ENCODE results near the gene CLEC7A. TPM values are rescaled to one million over a fixed set of nuclear protein-coding genes. Genes with fewer than 3 reads are reported as not detected.

The CLEC7A gene
- total RNA-seq, 1 experiment from 2014 or later, result not detected

- Histone ChIP-seq H3K36me3 (no peaks in the 10 kb centered on the region), H3K27me3 (no peaks in the 10 kb centered on the region), H3K9me3 (replicated peaks) (no peaks in the 10 kb centered on the region), H3K4me1 (no peaks in the 10 kb centered on the region), H3K4me3 (no peak overlapping the region), H3K27ac (no peak overlapping the region)
- no peak for DNase-seq
These were observed 26.0 kb upstream of the CLEC7A start for GRCh38 chr12:10155966-10156365.

DNA sequence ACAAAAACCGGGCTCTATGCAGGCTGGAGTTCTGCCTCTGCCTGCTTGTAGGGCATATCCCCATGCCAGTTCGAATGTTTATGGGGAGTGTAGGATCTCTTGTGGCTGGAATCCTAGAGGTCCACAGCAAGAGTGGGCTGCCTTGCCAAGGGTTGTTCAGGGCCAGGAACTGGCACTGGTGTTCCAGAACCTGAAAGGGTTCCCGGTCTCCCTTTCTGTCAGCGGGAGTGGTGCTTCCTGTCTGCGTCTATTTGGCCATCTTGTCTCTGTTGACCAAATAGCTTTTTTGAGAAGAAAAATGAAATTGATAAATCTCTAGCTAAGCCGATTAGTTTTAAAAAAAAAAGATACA, 24.1 kb upstream of the CLEC7A start:
- Histone ChIP-seq H3K9me3 (replicated peaks) (no peaks in the 10 kb centered on the region), H3K4me3 (no peak overlapping the region), H3K36me3 (no peaks in the 10 kb centered on the region), H3K4me1 (no peaks in the 10 kb centered on the region), H3K27ac (no peak overlapping the region), H3K27me3 (no peaks in the 10 kb centered on the region)
- no peak for DNase-seq

DNA sequence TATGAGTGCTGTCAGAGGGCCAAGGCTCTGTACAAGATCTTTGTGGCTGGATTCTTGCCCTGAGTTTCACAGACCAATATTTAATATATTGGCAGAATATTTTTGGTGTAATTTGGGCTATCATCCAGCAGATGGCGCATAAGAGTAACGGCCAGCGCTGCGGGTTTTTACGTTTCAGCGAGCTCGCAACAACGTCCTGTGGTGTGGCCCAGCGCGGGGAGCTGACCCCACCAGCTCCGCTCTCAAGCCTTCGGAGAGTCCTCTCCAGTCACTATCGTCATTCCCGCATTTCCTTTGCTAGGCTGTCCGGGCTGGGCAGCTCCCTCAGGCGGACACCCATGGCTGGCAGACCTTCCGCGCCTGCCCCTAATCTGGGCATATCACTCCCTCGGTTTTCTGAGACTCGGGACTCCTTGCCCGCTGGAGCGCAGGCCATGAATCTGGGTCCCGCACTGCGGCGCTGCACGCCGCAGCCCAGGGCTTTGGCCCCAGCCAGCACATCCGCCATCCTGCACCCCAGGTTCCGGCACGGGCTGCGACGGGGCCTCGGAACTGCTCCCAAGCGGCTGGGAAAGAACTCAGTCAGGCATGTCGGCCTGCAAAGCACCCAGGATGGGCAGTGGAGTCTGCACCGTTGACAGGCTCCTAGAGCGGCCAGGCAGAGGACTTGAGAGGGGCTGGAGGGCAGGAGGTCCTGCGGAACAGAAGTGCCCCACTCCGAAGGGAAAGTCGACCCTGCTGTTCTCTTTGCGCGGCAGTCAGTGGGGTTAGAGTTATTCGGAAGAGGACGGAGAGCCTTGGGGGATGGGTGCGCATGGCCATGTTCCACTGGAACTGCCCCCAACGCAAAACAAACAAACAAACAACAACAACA, 23.5 kb upstream of the CLEC7A start:
- H3K4me1 ChIP-seq, result no peaks in the 10 kb centered on the region
- no peaks in the 10 kb centered on the region for H3K27me3 ChIP-seq
- H3K27ac ChIP-seq, result no peak overlapping the region
- H3K36me3 ChIP-seq, result no peaks in the 10 kb centered on the region
- peak; percentile 23 to 68 for DNase-seq
- H3K4me3 ChIP-seq, result no peak overlapping the region
- no peaks in the 10 kb centered on the region for H3K9me3 ChIP-seq (replicated peaks)

DNA sequence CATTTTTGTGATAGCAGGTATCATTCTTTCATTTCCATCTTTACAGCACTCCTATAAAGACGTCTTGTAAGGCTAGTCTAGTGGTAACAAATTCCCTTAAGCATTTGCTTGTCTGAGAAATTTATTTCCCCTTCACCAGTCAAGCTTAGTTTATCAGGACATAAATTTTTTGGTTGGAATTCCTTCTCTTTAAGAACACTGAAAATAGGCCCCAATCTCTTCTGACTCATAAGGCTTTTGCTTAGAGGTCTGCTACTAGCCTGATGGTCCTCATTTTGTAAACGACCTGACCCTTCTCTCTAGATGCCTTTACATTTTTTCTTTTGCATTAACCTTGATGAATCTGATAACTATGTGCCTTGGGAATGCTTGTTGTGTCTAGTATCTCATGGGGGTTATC, 21.6 kb upstream of the CLEC7A start:
- Histone ChIP-seq H3K4me1 (no peaks in the 10 kb centered on the region), H3K4me3 (no peak overlapping the region), H3K27me3 (no peaks in the 10 kb centered on the region), H3K27ac (no peak overlapping the region), H3K9me3 (replicated peaks) (no peaks in the 10 kb centered on the region), H3K36me3 (no peaks in the 10 kb centered on the region)
- DNase-seq, result no peak

GRCh38 chr12:10147714-10148403, 17.9 kb upstream of the CLEC7A start:
- no peaks in the 10 kb centered on the region for H3K27me3 ChIP-seq
- no peaks in the 10 kb centered on the region for H3K36me3 ChIP-seq
- H3K27ac ChIP-seq, result no peak overlapping the region
- no peak for DNase-seq
- no peak overlapping the region for H3K4me3 ChIP-seq
- no peaks in the 10 kb centered on the region for H3K4me1 ChIP-seq
- no peaks in the 10 kb centered on the region for H3K9me3 ChIP-seq (replicated peaks)

GRCh38 chr12:10142976-10143589, 13.1 kb upstream of the CLEC7A start:
- DNase-seq, result no peak
- H3K4me3 ChIP-seq, result no peak overlapping the region
- H3K27ac ChIP-seq, result no peak overlapping the region
- no peaks in the 10 kb centered on the region for H3K27me3 ChIP-seq
- no peaks in the 10 kb centered on the region for H3K4me1 ChIP-seq
- no peaks in the 10 kb centered on the region for H3K36me3 ChIP-seq
- H3K9me3 ChIP-seq (replicated peaks), result no peaks in the 10 kb centered on the region

- DNase-seq, result peak; percentile 7 to 46
- Histone ChIP-seq H3K4me1 (no peaks in the 10 kb centered on the region), H3K27me3 (no peaks in the 10 kb centered on the region)
These were observed 10.0 kb upstream of the CLEC7A start for GRCh38 chr12:10140001-10140400.

DNA sequence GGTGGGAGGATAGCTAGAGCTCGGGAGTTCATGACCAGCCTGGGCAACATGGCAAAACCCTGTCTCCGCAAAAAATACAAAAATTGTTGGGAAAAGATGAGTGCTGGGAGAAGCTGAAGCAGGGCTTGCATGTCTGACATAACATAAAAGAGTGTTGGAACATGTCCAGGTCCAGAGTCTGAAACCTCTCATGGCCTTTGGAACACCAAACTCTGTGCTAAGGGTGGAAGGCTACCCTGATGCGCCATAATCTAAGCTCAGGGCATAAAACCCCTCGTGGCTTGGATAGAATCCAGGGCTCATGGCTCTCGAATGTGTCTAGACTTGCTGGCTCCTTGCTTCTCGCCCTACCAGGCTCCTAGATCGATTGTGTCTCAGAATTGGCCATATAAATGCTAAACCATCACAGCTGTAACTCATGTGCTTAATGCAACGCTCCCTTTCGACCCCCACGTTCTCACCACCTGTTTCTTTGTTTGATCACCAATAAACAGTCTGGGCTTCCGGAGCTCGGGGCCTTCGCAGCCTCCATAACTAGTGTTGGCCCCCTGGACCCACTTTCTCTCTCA, 6.7 kb upstream of the CLEC7A start:
- Histone ChIP-seq H3K4me3 (no peak overlapping the region), H3K36me3 (no peaks in the 10 kb centered on the region), H3K4me1 (no peaks in the 10 kb centered on the region), H3K27ac (no peak overlapping the region), H3K27me3 (no peaks in the 10 kb centered on the region), H3K9me3 (replicated peaks) (no peaks in the 10 kb centered on the region)
- DNase-seq, result peak; percentile 22 to 31

More at GRCh38 chr12:10140001-10140400, 10.0 kb upstream of the CLEC7A start:
- Histone ChIP-seq H3K36me3 (no peaks in the 10 kb centered on the region), H3K9me3 (replicated peaks) (no peaks in the 10 kb centered on the region), H3K4me3 (no peak overlapping the region), H3K27ac (no peak overlapping the region)

GRCh38 chr12:10135126-10135525, 5.1 kb upstream of the CLEC7A start:
- DNase-seq, result no peak
- Histone ChIP-seq H3K4me1 (no peaks in the 10 kb centered on the region), H3K27me3 (0 out of 2 replicates have a peak, but pooled peaks cover under 1% of the 10 kb centered on the region), H3K36me3 (no peaks in the 10 kb centered on the region), H3K4me3 (no peak overlapping the region), H3K9me3 (replicated peaks) (no peaks in the 10 kb centered on the region), H3K27ac (no peak overlapping the region)

DNA sequence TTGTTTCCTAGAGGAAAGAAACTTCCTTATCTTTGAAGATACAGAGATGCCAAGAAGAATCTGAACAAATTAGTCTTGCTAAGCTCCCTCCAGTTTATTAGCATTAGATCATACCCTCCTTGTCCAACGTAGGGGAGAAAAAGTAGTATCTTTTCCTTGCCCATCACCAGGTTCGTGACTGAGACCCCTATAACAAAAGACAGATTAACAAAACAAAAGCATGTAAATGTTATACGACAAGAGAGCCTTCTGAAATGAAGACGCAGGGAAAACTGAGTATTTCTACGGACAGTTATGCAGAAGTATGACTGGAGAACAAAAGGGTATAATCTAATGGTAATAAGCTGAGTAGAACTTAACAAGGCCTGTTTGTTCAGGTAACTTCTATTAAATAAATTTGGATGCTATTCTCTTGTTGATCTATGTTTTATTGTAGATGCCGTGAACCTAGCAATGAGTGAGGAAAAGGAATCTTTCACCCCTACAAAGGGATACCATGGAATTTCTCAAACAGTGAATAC, 2.9 kb upstream of the CLEC7A start:
- Histone ChIP-seq H3K27ac (no peak overlapping the region), H3K27me3 (0 out of 2 replicates have a peak, but pooled peaks cover 5% of the 10 kb centered on the region), H3K4me3 (no peak overlapping the region), H3K9me3 (replicated peaks) (no peaks in the 10 kb centered on the region), H3K36me3 (no peaks in the 10 kb centered on the region), H3K4me1 (no peaks in the 10 kb centered on the region)
- DNase-seq, result no peak

DNA sequence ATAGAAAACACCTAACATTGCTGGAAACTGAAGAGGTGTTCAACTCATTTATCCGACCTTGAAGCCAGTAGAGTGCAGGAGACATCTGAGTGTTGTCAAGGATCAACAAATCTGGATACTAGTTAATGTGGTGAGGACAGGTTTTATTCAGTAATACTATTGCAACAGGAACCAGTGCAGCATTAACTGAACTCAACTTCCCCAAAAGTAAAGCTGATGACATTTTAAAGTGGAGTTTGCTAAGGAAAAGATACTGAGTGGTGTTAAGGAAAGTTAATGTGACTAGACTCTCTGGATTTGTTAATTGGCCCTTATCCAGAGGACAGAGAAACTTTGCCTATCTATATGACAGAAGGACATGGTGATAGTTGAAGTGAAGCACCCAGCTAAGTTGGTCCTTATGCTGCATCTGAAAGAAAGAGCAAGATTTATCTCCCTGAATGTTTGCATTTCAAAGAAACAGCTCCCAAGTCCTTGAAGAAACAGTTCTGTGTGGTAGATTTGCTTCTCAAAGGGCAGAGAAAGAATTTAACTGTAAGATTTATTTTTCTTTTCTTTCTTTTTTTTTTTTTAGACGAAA, 1.2 kb upstream of the CLEC7A start:
- Histone ChIP-seq H3K4me1 (no peaks in the 10 kb centered on the region), H3K27me3 (0 out of 2 replicates have a peak, but pooled peaks cover 5% of the 10 kb centered on the region), H3K27ac (no peak overlapping the region), H3K4me3 (no peak overlapping the region), H3K36me3 (no peaks in the 10 kb centered on the region), H3K9me3 (replicated peaks) (no peaks in the 10 kb centered on the region)
- no peak for DNase-seq

GRCh38 chr12:10128687-10129086, 1.3 kb downstream of the CLEC7A start:
- Histone ChIP-seq H3K4me3 (no peak overlapping the region), H3K27me3 (0 out of 2 replicates have a peak, but pooled peaks cover 5% of the 10 kb centered on the region), H3K9me3 (replicated peaks) (no peaks in the 10 kb centered on the region), H3K36me3 (no peaks in the 10 kb centered on the region), H3K27ac (no peak overlapping the region), H3K4me1 (no peaks in the 10 kb centered on the region)
- no peak for DNase-seq

DNA sequence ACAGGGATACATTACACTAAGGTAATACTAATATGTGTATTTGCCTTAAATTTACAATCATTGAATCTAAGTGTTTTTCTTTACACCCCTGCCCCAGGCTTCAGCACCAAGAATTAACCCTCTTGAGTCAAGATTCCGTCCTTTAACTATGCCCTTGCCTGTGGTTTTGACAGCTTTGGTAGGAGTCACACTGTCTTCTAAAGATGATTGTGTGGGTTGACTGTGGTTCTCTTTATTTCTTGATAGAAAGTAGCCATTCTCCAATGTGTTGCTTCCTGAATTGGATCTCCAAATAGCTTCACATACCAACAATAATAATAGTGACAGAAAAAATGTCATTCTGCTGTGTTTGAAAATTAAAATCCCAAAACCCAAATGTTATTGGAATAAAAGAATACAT, 3.6 kb downstream of the CLEC7A start:
- no peaks in the 10 kb centered on the region for H3K36me3 ChIP-seq
- DNase-seq, result no peak
- H3K4me1 ChIP-seq, result no peaks in the 10 kb centered on the region
- H3K9me3 ChIP-seq (replicated peaks), result no peaks in the 10 kb centered on the region
- no peak overlapping the region for H3K4me3 ChIP-seq
- no peak overlapping the region for H3K27ac ChIP-seq
- H3K27me3 ChIP-seq, result 0 out of 2 replicates have a peak, but pooled peaks cover 5% of the 10 kb centered on the region

- no peak for DNase-seq
- H3K4me1 ChIP-seq, result no peaks in the 10 kb centered on the region
- H3K4me3 ChIP-seq, result no peak overlapping the region
- no peaks in the 10 kb centered on the region for H3K36me3 ChIP-seq
- no peaks in the 10 kb centered on the region for H3K9me3 ChIP-seq (replicated peaks)
- no peaks in the 10 kb centered on the region for H3K27me3 ChIP-seq
- H3K27ac ChIP-seq, result no peak overlapping the region
These were observed 7.3 kb downstream of the CLEC7A start for GRCh38 chr12:10122689-10123088.
